ENCODE data around the gene SACM1L.
"Not testable (repeated sequence)": the region's sequence is repeated elsewhere in the genome, so short reads cannot be mapped to it uniquely, and the experiment has no call there.

Gene SACM1L

GRCh38 chr3:45695166-45695565 lies 6.0 kb downstream of the SACM1L start:
- not testable (repeated sequence) for DNase-seq

GRCh38 chr3:45700570-45701073 lies 11.4 kb downstream of the SACM1L start:
- DNase-seq, result no peak

DNA sequence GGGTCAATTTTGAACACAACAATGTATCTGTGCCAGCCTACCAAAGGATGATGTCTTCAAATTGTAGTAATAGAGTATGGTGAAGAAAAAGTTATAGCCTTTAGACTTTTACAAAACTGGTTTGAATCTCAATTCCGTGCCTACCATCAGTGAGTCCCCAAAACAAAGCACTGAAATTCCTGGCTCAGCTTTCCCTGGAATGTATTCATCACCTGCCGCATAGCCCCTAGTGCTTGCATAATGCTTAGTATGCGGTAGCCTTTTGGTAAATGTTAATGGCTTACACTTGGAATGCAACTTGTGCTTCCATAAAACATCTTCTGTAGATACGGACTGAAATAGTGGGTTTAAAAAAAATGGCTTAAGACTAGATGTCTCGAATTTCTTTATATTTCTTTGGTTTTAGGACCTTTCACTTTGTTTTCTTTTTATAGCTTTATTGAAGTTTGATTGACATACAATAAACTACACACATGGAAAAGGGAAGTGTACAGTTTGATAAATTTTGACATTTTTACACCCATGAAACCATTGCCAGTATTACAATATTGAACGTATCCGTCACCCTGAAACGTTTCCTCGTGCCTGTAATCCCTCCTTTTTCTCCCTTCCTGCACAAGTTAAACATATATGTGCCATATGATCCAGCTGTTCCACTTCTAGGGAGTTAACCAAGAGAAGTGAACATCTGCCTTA lies 12.1 kb downstream of the SACM1L start:
- no peak for DNase-seq

- DNase-seq, result no peak
Measured at GRCh38 chr3:45704301-45704943, 15.2 kb downstream of the SACM1L start.

GRCh38 chr3:45705839-45706808 lies 16.9 kb downstream of the SACM1L start:
- no peak for DNase-seq

- no peak for DNase-seq
Measured at GRCh38 chr3:45711931-45712330, 22.7 kb downstream of the SACM1L start.

DNA sequence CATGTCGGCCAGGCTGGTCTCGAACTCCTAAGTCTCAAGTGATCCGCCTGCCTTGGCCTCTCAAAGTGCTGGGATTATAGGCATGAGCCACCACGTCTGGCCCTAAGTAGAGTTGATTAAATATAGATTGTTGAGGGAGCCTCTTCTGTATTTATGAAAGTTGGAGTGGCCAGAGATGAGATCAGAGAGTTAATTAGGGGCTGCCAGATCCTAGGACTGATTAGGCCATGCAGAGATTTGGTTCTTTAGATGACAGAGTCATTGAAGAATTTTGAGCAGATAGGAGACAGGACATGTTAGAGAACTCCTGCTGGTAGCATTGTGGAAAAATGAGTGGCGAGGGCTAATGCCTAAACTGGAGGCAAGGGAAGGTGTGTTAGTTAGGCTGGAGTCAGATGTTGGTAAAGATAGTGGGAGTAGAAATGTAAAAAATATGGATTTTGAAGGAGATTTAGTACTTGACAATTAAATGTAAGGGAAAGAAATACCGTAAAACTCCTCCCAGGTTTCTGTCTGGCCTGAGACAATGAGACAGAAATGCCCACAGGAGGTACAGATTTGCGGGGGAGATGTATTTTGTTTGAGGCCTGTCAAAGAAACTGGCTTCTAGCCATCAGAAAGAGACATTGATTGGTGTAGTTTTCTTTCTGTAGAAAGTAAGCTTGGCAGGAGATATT lies 23.4 kb downstream of the SACM1L start:
- DNase-seq, result no peak

- DNase-seq, result no peak
Measured at GRCh38 chr3:45715945-45716344, 26.7 kb downstream of the SACM1L start.

GRCh38 chr3:45716790-45717336 lies 27.7 kb downstream of the SACM1L start:
- DNase-seq, result no peak

- no peak for DNase-seq
Measured at GRCh38 chr3:45719655-45720487, 30.7 kb downstream of the SACM1L start.

DNA sequence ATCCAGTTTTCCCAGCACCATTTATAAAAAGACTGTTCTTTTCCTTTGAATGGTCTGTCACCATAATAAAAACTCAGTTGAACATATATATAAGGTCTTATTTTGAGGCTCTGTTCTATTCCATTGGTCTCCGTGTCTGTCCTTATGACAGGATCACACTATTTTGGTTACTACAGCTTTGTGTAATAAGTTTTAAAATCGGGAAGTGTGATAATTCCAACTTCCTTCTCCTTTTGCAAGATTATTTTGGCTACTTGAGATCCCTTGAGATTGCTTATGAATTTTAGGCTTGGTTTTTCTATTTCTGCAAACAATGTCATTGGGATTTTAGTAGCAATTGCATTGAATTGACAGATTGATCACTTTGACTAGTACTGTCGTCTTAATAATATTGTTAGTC lies 35.7 kb downstream of the SACM1L start:
- DNase-seq, result no peak

DNA sequence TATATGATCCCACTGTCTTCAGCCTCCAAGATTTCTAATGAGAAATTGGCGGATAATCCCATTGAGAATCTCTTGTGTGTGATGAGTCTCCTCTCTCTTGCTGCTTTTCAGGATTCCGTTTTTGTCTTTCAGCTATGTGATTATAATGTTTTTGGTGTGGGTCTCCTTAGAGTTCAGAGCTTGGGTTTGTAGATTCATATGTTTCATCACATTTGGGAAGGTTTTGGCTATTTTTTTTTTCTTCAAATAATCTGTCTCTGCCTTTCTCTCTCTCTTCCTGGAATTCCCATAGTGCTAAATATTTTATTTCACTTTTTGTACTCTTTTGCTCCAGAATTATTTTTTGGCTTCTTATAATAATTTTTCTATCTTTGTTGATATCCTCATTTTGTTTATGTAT lies 40.4 kb downstream of the SACM1L start:
- no peak for DNase-seq

GRCh38 chr3:45730409-45731154 lies 41.4 kb downstream of the SACM1L start:
- no peak for DNase-seq

DNA sequence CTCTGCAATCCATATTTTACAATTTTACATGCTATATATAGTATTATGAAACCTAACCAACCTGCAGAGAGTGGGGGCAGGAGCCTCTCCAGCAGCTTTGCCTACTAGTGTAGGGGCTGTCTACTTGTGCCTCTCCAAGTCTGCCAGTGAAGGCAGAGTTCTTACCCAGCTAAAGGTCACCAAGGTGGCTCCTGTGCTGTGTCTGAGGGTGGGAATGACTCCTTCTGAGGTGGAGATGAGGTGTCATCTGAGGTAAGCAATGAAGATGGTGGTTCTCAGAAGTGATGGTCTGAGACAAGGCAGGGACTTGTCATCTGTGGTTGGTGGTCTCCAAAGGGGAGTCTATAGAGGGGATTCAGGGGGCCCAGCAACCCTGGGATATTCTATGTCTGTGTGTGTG lies 47.5 kb downstream of the SACM1L start:
- DNase-seq, result no peak

- DNase-seq, result no peak
Measured at GRCh38 chr3:45737234-45737633, 48.0 kb downstream of the SACM1L start.

- no peak for DNase-seq
Measured at GRCh38 chr3:45739991-45740390, 50.8 kb downstream of the SACM1L start.

DNA sequence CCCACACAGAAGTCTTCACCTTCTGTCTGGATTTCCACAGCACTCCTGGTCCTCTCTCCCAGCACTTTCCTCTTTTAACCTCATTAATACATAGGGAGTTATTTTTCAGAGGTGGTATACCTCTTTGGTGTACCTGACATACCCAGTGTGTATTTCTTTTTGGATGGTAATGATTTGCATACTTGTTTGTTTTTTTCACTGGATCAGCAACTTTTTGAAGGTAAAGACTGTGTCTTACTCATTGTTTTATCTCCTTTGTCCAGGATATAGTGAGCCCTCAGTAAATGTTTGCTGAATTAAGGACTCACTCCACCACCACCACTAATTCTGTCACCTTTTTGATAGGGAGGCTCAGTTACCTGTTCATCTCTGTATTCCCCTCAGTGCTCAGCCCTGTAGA lies 52.1 kb downstream of the SACM1L start:
- no peak for DNase-seq

DNA sequence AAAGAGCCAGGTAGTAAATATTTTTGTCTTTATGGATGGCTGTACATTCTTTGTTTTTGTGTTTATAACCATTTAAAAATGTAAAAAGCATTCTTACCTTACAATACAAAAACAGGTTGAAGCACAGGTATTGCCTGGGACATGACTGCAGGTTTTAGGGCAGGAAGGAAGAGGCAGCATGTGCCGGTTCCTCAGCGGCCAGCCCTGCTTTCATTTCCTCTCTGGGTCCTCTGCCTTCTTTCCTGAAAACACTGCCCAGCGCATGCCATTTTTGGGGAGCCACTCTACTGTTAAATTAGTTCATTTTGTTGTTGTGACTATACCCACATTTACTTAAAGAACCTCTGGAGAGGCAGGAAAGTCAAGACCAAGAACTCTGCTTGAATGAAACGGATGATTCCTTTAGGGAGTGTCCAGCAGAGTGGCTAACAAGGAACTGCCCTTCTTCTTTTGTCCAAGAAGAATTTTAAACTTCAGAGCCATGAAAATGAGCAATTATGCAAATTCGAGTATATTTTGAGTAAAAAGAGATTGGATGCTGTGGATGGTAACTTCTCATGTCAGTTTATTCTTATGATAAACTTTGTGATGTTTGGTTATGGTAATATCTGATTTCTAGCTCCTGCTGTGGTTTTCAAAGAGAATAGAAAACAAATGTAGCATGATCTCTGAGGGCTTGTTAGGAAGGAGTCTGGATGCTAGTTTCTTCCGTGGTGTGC lies 52.7 kb downstream of the SACM1L start:
- DNase-seq, result no peak

DNA sequence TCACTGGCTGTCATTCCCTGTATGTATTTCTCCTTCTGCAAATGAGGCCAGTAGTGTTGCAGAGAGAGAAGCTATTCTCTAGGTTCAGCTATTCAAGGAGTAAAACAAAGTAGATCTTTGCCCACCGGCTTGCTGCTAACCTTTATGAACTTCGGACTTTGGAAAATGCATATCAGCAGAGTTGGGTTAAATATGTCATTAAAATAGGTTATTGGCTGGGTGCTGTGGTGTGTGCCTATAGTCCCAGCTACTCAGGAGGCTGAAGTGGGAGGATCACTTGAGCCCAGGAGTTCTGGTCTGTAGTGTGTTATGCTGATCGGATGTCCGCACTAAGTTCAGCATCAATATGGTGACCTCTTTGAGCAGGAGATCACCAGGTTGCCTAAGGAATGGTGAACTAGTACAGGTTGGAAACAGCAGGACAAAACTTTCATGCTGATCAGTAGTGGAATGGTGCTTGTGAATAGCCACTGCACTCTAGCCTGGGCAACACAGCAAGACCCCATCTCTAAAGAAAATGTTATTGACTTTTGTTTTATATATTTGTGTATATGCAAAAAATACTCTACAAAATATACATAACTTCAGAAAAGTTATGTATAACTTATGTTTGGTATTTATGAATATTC lies 53.4 kb downstream of the SACM1L start:
- DNase-seq, result no peak

All from NCI-H774 (cell line).